HG02759 (cell line): ENCODE data around the gene DEPP1.

Experiments used
- ATAC-seq: cut with Tn5 transposase; IDR thresholded peaks from one replicate; pipeline ENCODE4 v1.9.1; 2021; ENCODE audit warnings: mild to moderate bottlenecking, moderate library complexity; ENCODE audit not compliant: unreplicated experiment

DEPP1 gene

GRCh38 chr10:44993922-44994751 lies 15.5 kb upstream of the DEPP1 start:
- no peak for ATAC-seq

GRCh38 chr10:44993226-44993921 lies 14.8 kb upstream of the DEPP1 start:
- no peak for ATAC-seq

DNA sequence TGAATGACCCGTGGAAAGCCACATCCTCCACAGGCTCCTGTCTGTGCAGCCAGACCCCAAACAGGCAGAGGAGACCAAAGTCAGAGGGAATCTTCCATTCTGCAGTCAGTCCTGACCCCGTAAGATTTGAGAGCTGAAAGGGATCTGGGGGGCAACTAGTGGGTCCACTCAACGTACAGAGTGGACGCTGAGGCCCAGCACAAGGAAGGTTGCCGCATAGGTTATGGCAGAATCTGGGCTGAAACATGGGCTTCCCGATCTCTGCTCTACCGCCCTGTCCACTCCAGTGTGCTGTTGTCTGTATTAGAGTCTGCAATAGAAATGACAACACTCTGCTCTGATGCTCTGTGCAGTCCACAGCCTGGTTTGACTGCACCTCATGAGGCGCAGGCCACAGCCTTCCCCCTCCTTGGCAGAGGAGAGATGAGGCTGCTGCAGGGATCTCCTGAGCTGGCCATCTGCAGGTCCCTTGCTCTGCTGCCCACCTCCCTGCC lies 14.2 kb upstream of the DEPP1 start:
- no peak for ATAC-seq

DNA sequence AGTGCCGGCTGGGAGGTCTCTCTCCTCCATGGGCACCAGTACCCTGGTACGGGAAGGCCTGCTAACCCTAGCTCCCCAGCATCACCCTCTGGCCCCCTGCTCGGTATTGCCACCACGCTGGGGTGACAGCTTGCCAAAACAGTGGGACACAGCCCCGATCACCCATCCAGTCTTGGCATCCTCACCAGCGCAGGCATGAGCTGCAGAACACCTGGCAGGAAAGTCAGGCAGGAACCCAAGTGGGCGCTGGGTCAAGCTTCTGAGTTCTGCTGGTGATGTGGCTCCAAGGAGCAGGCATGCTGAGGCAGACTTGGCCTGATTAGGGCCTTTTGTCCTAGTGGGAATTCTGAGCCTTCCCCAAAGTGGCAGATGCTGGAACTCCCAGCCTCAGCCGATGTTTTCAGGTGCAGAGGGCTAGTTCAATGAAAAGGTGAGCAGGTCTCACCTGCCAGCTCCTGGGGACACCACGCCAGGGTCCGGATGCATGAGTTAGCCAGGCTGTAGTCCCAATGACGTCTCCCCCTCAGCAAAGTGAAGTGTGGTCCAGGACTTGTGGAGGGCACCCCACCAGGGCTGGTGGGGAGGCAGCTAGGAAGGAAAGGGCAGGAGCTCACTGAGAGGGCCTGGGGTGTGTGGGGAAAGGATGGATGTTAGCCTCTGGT lies 13.6 kb upstream of the DEPP1 start:
- ATAC-seq = no peak

GRCh38 chr10:44991571-44991970 lies 13.0 kb upstream of the DEPP1 start:
- ATAC-seq = no peak

GRCh38 chr10:44990965-44991364 lies 12.4 kb upstream of the DEPP1 start:
- ATAC-seq = no peak

DNA sequence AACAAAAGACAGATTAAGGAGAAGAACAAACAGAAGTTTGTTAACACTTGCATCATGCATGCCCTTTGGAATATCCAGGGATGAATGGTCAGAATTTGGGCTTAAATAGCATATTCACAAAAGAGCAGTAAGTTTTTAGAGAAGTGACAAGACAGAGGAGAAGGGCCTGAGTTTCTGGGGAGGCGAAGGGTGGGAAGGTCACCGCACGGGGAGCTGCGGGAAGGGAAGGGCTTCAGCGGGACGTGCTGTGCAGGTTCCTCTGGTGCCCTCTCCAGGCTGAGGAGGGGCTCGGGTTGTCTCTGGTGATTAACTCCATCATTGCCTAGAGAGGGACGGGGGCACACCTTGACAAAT lies 11.7 kb upstream of the DEPP1 start:
- ATAC-seq = no peak

- no peak for ATAC-seq
Observed at GRCh38 chr10:44989597-44990301, 11.1 kb upstream of the DEPP1 start.

- no peak for ATAC-seq
Observed at GRCh38 chr10:44988957-44989585, 10.5 kb upstream of the DEPP1 start.

DNA sequence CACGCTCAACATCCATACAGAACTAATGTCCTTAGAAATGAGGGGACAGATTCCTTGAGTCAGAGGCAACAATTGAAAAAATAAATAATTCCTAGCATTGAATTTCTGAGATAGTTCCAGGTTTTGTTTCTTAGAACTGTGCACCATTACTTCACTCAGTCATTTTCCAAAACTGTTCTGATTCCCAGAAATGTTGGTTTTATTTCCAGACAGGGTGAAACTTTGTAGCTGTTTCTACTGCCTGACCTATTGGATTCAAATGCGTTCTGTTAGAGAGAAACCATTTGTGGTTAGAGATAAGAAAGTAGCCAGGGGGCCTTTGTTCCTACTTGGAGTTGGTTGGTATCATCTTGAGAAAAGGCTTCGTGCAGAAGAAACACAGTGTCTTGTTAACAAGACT lies 8.1 kb upstream of the DEPP1 start:
- no peak for ATAC-seq

GRCh38 chr10:44986179-44986578 lies 7.6 kb upstream of the DEPP1 start:
- no peak for ATAC-seq

- no peak for ATAC-seq
Observed at GRCh38 chr10:44985175-44985681, 6.6 kb upstream of the DEPP1 start.

DNA sequence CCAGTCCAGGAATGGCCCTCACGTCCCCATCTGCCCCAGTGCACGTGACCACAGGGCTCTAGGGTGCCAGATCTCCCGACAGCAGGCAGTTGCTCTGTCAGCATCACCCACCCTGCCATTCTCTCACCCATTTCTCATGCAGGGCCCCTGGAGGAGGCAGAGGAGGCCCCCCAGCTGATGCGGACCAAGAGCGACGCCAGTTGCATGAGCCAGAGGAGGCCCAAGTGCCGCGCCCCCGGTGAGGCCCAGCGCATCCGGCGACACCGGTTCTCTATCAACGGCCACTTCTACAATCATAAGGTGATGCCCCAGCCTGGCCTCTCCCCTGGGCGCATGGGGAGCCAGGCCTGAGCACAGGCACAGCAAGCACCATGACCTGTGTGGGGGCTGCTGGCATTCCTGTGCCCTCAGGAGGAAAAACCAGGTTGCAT lies 6.1 kb upstream of the DEPP1 start:
- no peak for ATAC-seq

DNA sequence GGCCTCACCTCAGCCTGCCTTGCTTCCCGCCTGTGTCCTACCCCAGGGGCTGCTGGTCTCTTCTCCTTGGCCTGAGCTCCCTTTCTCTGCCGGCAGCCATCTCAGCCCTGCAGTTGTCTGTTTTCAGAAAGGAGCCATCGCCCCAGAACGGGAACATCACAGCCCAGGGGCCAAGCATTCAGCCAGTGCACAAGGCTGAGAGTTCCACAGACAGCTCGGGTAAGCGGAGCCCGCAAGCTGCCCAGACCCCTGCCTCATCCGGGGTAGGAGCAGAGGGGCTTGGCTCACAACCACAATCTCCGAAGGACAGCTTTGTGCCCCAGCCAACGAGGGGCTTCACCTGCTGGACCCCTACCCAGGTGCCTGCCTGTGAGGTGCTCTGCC lies 5.3 kb upstream of the DEPP1 start:
- no peak for ATAC-seq

GRCh38 chr10:44983066-44983894 lies 4.7 kb upstream of the DEPP1 start:
- ATAC-seq = no peak

DNA sequence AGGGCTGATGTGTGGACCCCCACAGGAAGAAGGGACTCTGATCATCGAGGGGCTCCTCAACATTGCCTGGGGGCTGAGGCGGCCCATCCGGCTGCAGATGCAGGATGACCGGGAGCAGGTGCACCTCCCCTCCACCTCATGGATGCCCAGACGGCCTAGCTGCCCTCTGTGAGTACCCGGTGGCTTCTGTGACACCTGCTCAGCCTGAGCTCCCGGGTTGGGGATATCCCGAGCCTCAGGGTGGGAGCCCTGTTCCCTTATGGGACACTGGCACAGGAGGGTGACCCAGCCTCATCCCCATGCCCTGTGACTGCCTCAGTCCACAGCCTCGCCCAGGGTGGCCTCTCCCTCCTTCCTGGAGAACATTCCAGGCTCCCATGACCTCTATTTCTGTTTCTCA lies 3.9 kb upstream of the DEPP1 start:
- no peak for ATAC-seq

DNA sequence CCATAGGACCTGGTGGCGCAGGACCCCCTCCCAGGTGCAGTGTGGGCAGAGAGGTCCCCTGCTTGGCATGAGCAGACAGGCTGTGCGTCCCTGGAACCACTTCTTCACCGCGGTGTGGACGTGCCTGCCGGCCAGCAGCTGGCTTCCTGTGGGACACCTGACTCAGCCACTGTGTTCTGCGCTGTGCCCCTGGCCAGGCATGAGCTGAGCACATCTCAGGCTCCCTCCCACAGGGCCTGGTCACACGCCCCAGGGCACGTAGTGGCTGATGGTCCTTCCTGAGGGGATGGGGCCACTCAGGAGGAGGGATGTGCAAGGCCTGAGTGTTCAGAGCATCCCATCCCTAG lies 3.5 kb upstream of the DEPP1 start:
- no peak for ATAC-seq

- ATAC-seq = peak; percentile 59
Observed at GRCh38 chr10:44981172-44982113, 2.8 kb upstream of the DEPP1 start.
